Measurements from ENCODE around the gene NDUFAF7. TPM values are rescaled to one million over a fixed set of nuclear protein-coding genes. Genes with fewer than 3 reads are reported as not detected.
A peak's percentile ranks its signal among the peaks of the same experiment; 100 is the strongest.
"Not testable (repeated sequence)": the region's sequence is repeated elsewhere in the genome, so short reads cannot be mapped to it uniquely, and the experiment has no call there.

NDUFAF7 gene
- total and polyA plus RNA-seq, 10 of the 15 experiments (the other 5 are each of a cell fraction or from before 2014, with no cell fraction given) = 16.6 to 39.5 (median 24.3) TPM

DNA sequence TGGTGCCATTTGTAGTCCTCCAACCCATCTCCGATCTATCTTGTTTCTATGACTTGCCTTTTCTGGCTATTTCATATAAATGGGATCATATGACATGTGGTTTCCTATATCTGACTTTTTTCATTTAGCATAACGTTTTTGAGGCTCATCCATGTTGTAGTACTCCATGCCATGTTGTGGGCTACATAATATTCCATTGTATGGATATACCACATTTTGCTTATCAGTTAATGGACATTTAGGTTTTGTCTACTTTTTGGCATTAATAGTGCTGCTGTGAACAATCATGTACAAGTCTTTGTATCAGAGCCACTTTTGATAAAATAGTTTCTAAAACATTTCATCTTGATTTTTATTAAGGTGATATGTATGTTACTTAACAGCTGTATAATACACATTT, 27.8 kb upstream of the NDUFAF7 start (continued):
- TF ChIP-seq BCL3 (IDR thresholded peaks at IDR 0.05; ENCODE audit: borderline replicate concordance, insufficient read depth, low read depth, low read length, poor library complexity, severe bottlenecking) = no peak
- TF ChIP-seq, protein P1, sequence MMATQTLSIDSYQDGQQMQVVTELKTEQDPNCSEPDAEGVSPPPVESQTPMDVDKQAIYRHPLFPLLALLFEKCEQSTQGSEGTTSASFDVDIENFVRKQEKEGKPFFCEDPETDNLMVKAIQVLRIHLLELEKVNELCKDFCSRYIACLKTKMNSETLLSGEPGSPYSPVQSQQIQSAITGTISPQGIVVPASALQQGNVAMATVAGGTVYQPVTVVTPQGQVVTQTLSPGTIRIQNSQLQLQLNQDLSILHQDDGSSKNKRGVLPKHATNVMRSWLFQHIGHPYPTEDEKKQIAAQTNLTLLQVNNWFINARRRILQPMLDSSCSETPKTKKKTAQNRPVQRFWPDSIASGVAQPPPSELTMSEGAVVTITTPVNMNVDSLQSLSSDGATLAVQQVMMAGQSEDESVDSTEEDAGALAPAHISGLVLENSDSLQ (IDR thresholded peaks at IDR 0.05) = no peak

GRCh38 chr2:37205071-37205661, 26.3 kb upstream of the NDUFAF7 start:
- RAD21 ChIA-PET (ENCODE audit: unreplicated experiment); POLR2A ChIA-PET; H3K4me3 ChIP-seq; H4K20me1 ChIP-seq (ENCODE audit: control insufficient read depth, insufficient read depth); H3K79me2 ChIP-seq (ENCODE audit: control insufficient read depth, insufficient read depth, low read length); H3K27me3 ChIP-seq (replicated peaks in 1 of 2; ENCODE audit: control insufficient read depth in 2 of 2, insufficient read depth in 2 of 2, low read length in 1 of 2); H3K4me2 ChIP-seq (ENCODE audit: control insufficient read depth, insufficient read depth); H3K27ac ChIP-seq (ENCODE audit: control insufficient read depth, insufficient read depth); FAIRE-seq; intact Hi-C loops (cut with micrococcal nuclease; ENCODE audit: unreplicated experiment); CTCF ChIA-PET; H3K4me1 ChIP-seq (ENCODE audit: control insufficient read depth, insufficient read depth, low read length); DNase-seq (ENCODE audit: low read depth, low spot score); H3K9ac ChIP-seq (ENCODE audit: control insufficient read depth, insufficient read depth, low read length); ATAC-seq; in situ Hi-C loops (cut with MboI); SMC1A ChIA-PET (ENCODE audit: uncharacterized antibody, unreplicated experiment); H2AFZ ChIP-seq (ENCODE audit: control insufficient read depth, low read depth, low read length): not testable (repeated sequence)
- TSS peak; percentile 31 for BruUV-seq (replicated peaks)
- WGBS (ENCODE audit: insufficient coverage, insufficient replicate concordance, low lambda C conversion rate, missing lambda C conversion rate) = 86% methylated on average over 7 of the region's 8 CpGs
- Histone ChIP-seq H3K9me3 (replicated peaks; ENCODE audit: control insufficient read depth, insufficient read depth, low read length) (peaks cover 14% of the 10 kb centered on the region), H3K36me3 (ENCODE audit: control insufficient read depth in 2 of 2, insufficient read depth in 2 of 2, low read length in 1 of 2) (peaks cover 4 to 40% of the 10 kb centered on the region in 2 experiments)
